Measurements from ENCODE around the gene RNH1. TPM values are rescaled to one million over a fixed set of nuclear protein-coding genes. Genes with fewer than 3 reads are reported as not detected.
A peak's percentile ranks its signal among the peaks of the same experiment; 100 is the strongest.
"Not testable (repeated sequence)": the region's sequence is repeated elsewhere in the genome, so short reads cannot be mapped to it uniquely, and the experiment has no call there.

RNH1 gene
- total RNA-seq, 1 experiment from 2014 or later = 345 TPM

DNA sequence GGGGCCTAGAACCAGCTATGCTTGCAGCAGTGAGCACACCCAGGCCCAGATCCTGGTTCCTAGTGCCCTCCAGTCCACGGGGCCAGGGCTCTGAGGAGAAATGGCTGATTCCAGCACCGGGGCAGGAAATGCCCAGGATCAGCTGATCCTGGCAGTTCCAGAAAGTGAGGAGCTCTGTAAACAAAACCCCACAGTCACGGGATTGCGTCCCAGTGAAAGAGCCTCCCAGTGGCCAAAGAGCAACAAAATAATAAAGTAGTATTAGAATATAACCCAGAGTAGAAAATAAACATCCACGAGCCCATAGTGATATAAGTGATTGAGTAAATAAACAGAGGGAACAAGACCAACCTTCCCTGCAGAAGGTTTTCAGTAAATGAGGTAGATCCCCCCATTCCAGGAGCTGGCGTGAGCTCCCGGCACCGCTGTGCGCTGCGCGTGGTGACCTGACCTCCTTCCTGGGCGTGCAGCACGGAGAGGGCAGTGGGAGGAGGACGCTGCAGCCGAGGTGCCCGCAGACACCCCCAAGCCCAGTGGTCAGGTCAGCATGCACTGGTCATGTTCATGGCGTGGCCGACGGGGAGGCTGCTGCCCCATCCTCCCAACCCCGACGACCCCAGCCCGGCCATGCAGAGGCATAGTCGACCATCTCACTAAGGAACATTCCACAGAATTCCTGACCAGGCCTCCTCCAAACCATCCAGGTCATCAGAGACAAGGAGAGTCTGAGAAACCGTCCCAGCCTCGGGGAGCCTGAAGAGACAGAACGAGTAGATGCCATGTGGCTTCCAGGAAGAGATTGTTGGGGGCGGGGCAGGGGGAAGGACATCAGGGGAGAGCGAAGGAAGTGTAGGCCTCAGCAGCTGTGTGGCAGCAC lies 37.1 kb downstream of the RNH1 start:
- no peaks in the 10 kb centered on the region for H3K36me3 ChIP-seq (ENCODE audit: control insufficient read depth, insufficient read depth, low read length)
- no peaks in the 10 kb centered on the region for H3K27me3 ChIP-seq (ENCODE audit: control insufficient read depth, insufficient read depth, low read length)
- POLR2A ChIA-PET = interaction anchor here (0.6 kb wide), 1 partner anchor 175 kb away, joined by 3 read pairs; no protein-coding TSS in a partner anchor
- no TSS peak for BruUV-seq (replicated peaks)
- H3K4me3 ChIP-seq (ENCODE audit: low read depth in 2 of 2, low read length in 2 of 2) = peak overlapping the region; percentile 3 to 38; a peak in 3 of 4 replicates
- intact Hi-C loops (cut with micrococcal nuclease; ENCODE audit: unreplicated experiment) = no loop called here
- CTCF ChIA-PET = no interaction called here
- ATAC-seq (peak; percentile 78), DNase-seq (ENCODE audit: low read depth, low spot score) (no peak)
- H3K4me1 ChIP-seq (ENCODE audit: control insufficient read depth, insufficient read depth, low read length) = peaks cover 24% of the 10 kb centered on the region
- H3K27ac ChIP-seq (ENCODE audit: low read length) = peak overlapping the region; percentile 89
- TF ChIP-seq TCF7L2 (IDR thresholded peaks at IDR 0.05; ENCODE audit: low read depth, low read length) = no peak
- peak; percentile 48 for TF ChIP-seq POLR2AphosphoS5 (IDR thresholded peaks at IDR 0.05; ENCODE audit: low read depth, low read length)
- no peaks in the 10 kb centered on the region for H3K9me3 ChIP-seq (ENCODE audit: control insufficient read depth, insufficient read depth, low read depth, low read length)
- in situ Hi-C loops (cut with HindIII; ENCODE audit: low pct_unique_long_range_greater_than_20kb, low sequenced_read_pairs) = no loop called here

DNA sequence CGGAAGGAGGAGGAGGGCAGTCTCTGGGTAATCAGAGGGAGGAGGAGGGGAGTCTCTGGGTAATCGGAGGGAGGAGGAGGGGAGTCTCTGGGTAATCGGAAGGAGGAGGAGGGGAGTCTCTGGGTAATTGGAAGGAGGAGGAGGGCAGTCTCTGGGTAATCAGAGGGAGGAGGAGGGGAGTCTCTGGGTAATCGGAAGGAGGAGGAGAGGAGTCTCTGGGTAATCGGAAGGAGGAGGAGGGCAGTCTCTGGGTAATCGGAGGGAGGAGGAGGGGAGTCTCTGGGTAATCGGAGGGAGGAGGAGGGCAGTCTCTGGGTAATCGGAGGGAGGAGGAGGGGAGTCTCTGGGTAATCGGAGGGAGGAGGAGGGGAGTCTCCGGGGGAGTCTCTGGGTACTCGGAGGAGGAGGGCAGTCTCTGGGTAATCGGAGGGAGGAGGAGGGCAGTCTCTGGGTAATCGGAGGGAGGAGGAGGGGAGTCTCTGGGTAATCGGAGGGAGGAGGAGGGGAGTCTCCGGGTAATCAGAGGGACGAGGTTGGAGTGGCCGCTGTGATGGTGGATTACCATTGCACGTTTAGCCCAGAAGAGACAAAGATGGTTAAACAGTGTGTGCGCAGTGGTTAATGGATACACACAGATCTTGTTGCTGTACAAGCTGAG lies 37.9 kb downstream of the RNH1 start:
- H3K27me3 ChIP-seq (ENCODE audit: control insufficient read depth, insufficient read depth, low read length); BruUV-seq (replicated peaks); in situ Hi-C loops (cut with HindIII; ENCODE audit: low pct_unique_long_range_greater_than_20kb, low sequenced_read_pairs); H3K36me3 ChIP-seq (ENCODE audit: control insufficient read depth, insufficient read depth, low read length); H3K9me3 ChIP-seq (ENCODE audit: control insufficient read depth, insufficient read depth, low read depth, low read length); DNase-seq (ENCODE audit: low read depth, low spot score); POLR2A ChIA-PET; intact Hi-C loops (cut with micrococcal nuclease; ENCODE audit: unreplicated experiment); CTCF ChIA-PET: not testable (repeated sequence)
- Histone ChIP-seq H3K27ac (ENCODE audit: low read length) (peak overlapping the region; percentile 89), H3K4me3 (ENCODE audit: low read depth in 2 of 2, low read length in 2 of 2) (peak overlapping the region; percentile 3 to 38; a peak in 3 of 4 replicates), H3K4me1 (ENCODE audit: control insufficient read depth, insufficient read depth, low read length) (peaks cover 24% of the 10 kb centered on the region)
- peak; percentile 27 for ATAC-seq

DNA sequence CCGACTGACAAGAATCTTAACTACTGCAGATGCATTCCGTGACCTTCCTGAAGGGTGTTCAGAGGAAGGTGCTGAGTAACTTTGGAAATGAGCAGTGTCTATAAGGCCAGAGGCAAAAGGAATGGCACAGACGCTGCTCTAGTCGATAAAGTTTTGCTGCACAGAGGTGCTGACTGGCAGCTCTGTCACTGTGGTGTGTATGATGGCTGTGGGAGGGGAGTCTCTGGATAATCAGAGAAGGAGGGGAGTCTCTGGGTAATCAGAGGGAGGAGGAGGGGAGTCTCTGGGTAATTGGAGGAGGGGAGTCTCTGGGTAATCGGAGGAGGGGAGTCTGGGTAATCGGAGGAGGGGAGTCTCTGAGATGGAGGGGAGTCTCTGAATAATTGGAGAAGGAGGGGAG lies 38.5 kb downstream of the RNH1 start:
- ChIA-PET POLR2A (no interaction called here), CTCF (no interaction called here)
- Histone ChIP-seq H3K9me3 (ENCODE audit: control insufficient read depth, insufficient read depth, low read depth, low read length) (no peaks in the 10 kb centered on the region), H3K27me3 (ENCODE audit: control insufficient read depth, insufficient read depth, low read length) (no peaks in the 10 kb centered on the region), H3K36me3 (ENCODE audit: control insufficient read depth, insufficient read depth, low read length) (no peaks in the 10 kb centered on the region), H3K4me1 (ENCODE audit: control insufficient read depth, insufficient read depth, low read length) (peaks cover 24% of the 10 kb centered on the region), H3K27ac (ENCODE audit: low read length) (peak overlapping the region; percentile 89), H3K4me3 (ENCODE audit: low read depth in 2 of 2, low read length in 2 of 2) (peak overlapping the region in 1 of 2 experiments; percentile 38; a peak in 2 of 4 replicates)
- BruUV-seq (replicated peaks) = no TSS peak
- DNase-seq (ENCODE audit: low read depth, low spot score) = no peak
- in situ Hi-C loops (cut with HindIII; ENCODE audit: low pct_unique_long_range_greater_than_20kb, low sequenced_read_pairs) = no loop called here
- intact Hi-C loops (cut with micrococcal nuclease; ENCODE audit: unreplicated experiment) = no loop called here
- TF ChIP-seq, protein P1, sequence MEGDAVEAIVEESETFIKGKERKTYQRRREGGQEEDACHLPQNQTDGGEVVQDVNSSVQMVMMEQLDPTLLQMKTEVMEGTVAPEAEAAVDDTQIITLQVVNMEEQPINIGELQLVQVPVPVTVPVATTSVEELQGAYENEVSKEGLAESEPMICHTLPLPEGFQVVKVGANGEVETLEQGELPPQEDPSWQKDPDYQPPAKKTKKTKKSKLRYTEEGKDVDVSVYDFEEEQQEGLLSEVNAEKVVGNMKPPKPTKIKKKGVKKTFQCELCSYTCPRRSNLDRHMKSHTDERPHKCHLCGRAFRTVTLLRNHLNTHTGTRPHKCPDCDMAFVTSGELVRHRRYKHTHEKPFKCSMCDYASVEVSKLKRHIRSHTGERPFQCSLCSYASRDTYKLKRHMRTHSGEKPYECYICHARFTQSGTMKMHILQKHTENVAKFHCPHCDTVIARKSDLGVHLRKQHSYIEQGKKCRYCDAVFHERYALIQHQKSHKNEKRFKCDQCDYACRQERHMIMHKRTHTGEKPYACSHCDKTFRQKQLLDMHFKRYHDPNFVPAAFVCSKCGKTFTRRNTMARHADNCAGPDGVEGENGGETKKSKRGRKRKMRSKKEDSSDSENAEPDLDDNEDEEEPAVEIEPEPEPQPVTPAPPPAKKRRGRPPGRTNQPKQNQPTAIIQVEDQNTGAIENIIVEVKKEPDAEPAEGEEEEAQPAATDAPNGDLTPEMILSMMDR (IDR thresholded peaks at IDR 0.05) = no peak
- TF ChIP-seq SIN3A (IDR thresholded peaks at IDR 0.05; ENCODE audit: borderline replicate concordance, insufficient read depth, low read depth, low read length) (no peak), TCF7L2 (IDR thresholded peaks at IDR 0.05; ENCODE audit: low read depth, low read length) (no peak), POLR2AphosphoS5 (IDR thresholded peaks at IDR 0.05; ENCODE audit: low read depth, low read length) (no peak)
- TF ChIP-seq, protein P2, sequence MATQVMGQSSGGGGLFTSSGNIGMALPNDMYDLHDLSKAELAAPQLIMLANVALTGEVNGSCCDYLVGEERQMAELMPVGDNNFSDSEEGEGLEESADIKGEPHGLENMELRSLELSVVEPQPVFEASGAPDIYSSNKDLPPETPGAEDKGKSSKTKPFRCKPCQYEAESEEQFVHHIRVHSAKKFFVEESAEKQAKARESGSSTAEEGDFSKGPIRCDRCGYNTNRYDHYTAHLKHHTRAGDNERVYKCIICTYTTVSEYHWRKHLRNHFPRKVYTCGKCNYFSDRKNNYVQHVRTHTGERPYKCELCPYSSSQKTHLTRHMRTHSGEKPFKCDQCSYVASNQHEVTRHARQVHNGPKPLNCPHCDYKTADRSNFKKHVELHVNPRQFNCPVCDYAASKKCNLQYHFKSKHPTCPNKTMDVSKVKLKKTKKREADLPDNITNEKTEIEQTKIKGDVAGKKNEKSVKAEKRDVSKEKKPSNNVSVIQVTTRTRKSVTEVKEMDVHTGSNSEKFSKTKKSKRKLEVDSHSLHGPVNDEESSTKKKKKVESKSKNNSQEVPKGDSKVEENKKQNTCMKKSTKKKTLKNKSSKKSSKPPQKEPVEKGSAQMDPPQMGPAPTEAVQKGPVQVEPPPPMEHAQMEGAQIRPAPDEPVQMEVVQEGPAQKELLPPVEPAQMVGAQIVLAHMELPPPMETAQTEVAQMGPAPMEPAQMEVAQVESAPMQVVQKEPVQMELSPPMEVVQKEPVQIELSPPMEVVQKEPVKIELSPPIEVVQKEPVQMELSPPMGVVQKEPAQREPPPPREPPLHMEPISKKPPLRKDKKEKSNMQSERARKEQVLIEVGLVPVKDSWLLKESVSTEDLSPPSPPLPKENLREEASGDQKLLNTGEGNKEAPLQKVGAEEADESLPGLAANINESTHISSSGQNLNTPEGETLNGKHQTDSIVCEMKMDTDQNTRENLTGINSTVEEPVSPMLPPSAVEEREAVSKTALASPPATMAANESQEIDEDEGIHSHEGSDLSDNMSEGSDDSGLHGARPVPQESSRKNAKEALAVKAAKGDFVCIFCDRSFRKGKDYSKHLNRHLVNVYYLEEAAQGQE (IDR thresholded peaks at IDR 0.05; ENCODE audit: insufficient read depth in 1 of 2, low read depth in 2 of 2, low read length in 1 of 2) = no peak
- peak; percentile 60 for ATAC-seq

All from Panc1 (cell line).